ENCODE data around the gene TMA7B.
"Not testable (repeated sequence)": the region's sequence is repeated elsewhere in the genome, so short reads cannot be mapped to it uniquely, and the experiment has no call there.

The TMA7B gene

GRCh38 chr22:39990686-39991085 lies 30.5 kb downstream of the TMA7B start:
- H4K20me1 ChIP-seq (ENCODE audit: insufficient read depth, low read length) = no peaks in the 10 kb centered on the region
- no peak overlapping the region for H3K9ac ChIP-seq (ENCODE audit: low read length)
- H3F3A ChIP-seq (ENCODE audit: insufficient read depth, low read length) = peaks cover 1% of the 10 kb centered on the region; the same call in 1 of the 2 replicates
- TF ChIP-seq EZH2phosphoT487 (IDR thresholded peaks at IDR 0.05; ENCODE audit: low read length) = no peak
- TF ChIP-seq EZH2 (optimal IDR thresholded peaks at IDR 0.05; ENCODE audit: low read depth, low read length) = no peak
- TF ChIP-seq CTCF (IDR thresholded peaks at IDR 0.05; ENCODE audit: low read length) = no peak
- H3K4me2 ChIP-seq (ENCODE audit: low read depth, low read length) = no peak overlapping the region
- no peaks in the 10 kb centered on the region for H3K9me3 ChIP-seq (replicated peaks; ENCODE audit: insufficient read depth, low read length)
- H3K79me2 ChIP-seq (ENCODE audit: low read length) = no peaks in the 10 kb centered on the region
- no peak overlapping the region for H3K4me3 ChIP-seq (ENCODE audit: low read length)
- DNase-seq = no peak
- no peak overlapping the region for H3K27ac ChIP-seq (ENCODE audit: low read length)
- no peak overlapping the region for H2AFZ ChIP-seq (ENCODE audit: low read length)
- no peaks in the 10 kb centered on the region for H3K27me3 ChIP-seq (replicated peaks; ENCODE audit: insufficient read depth, low read length)
- H3K36me3 ChIP-seq (replicated peaks; ENCODE audit: insufficient read depth, low read length) = no peaks in the 10 kb centered on the region
- H3K4me1 ChIP-seq (ENCODE audit: low read length) = peaks cover 4% of the 10 kb centered on the region
- H3K9me2 ChIP-seq (replicated peaks; ENCODE audit: insufficient read depth, low read length) = no peaks in the 10 kb centered on the region

GRCh38 chr22:39991159-39991860 lies 31.1 kb downstream of the TMA7B start:
- no peak for DNase-seq
- Histone ChIP-seq H3K4me2 (ENCODE audit: low read depth, low read length) (no peak overlapping the region), H4K20me1 (ENCODE audit: insufficient read depth, low read length) (no peaks in the 10 kb centered on the region), H3K9me2 (replicated peaks; ENCODE audit: insufficient read depth, low read length) (no peaks in the 10 kb centered on the region), H3K36me3 (replicated peaks; ENCODE audit: insufficient read depth, low read length) (no peaks in the 10 kb centered on the region), H3F3A (ENCODE audit: insufficient read depth, low read length) (no peaks in the 10 kb centered on the region), H3K27me3 (replicated peaks; ENCODE audit: insufficient read depth, low read length) (no peaks in the 10 kb centered on the region), H2AFZ (ENCODE audit: low read length) (no peak overlapping the region), H3K9me3 (replicated peaks; ENCODE audit: insufficient read depth, low read length) (no peaks in the 10 kb centered on the region), H3K4me1 (ENCODE audit: low read length) (no peaks in the 10 kb centered on the region), H3K4me3 (ENCODE audit: low read length) (no peak overlapping the region), H3K9ac (ENCODE audit: low read length) (no peak overlapping the region), H3K79me2 (ENCODE audit: low read length) (no peaks in the 10 kb centered on the region), H3K27ac (ENCODE audit: low read length) (no peak overlapping the region)
- TF ChIP-seq CTCF (IDR thresholded peaks at IDR 0.05; ENCODE audit: low read length) = no peak

- H3K27ac ChIP-seq (ENCODE audit: low read length) = no peak overlapping the region
- no peak overlapping the region for H3K4me3 ChIP-seq (ENCODE audit: low read length)
- no peaks in the 10 kb centered on the region for H3K36me3 ChIP-seq (replicated peaks; ENCODE audit: insufficient read depth, low read length)
- H3K9me2 ChIP-seq (replicated peaks; ENCODE audit: insufficient read depth, low read length) = no peaks in the 10 kb centered on the region
- H3K9ac ChIP-seq (ENCODE audit: low read length) = no peak overlapping the region
- no peak for TF ChIP-seq CTCF (IDR thresholded peaks at IDR 0.05; ENCODE audit: low read length)
- TF ChIP-seq EZH2phosphoT487 (IDR thresholded peaks at IDR 0.05; ENCODE audit: low read length) = no peak
- TF ChIP-seq EZH2 (optimal IDR thresholded peaks at IDR 0.05; ENCODE audit: low read depth, low read length) = no peak
- no peak for DNase-seq
- H3K4me1 ChIP-seq (ENCODE audit: low read length) = no peaks in the 10 kb centered on the region
- no peak overlapping the region for H2AFZ ChIP-seq (ENCODE audit: low read length)
- H4K20me1 ChIP-seq (ENCODE audit: insufficient read depth, low read length) = no peaks in the 10 kb centered on the region
- H3K79me2 ChIP-seq (ENCODE audit: low read length) = no peaks in the 10 kb centered on the region
- H3F3A ChIP-seq (ENCODE audit: insufficient read depth, low read length) = no peaks in the 10 kb centered on the region
- H3K27me3 ChIP-seq (replicated peaks; ENCODE audit: insufficient read depth, low read length) = no peaks in the 10 kb centered on the region
- no peak overlapping the region for H3K4me2 ChIP-seq (ENCODE audit: low read depth, low read length)
- no peaks in the 10 kb centered on the region for H3K9me3 ChIP-seq (replicated peaks; ENCODE audit: insufficient read depth, low read length)
Measured at GRCh38 chr22:39992088-39992826, 32.1 kb downstream of the TMA7B start.

- not testable (repeated sequence) for H3K9me2 ChIP-seq (replicated peaks; ENCODE audit: insufficient read depth, low read length); H3K9me3 ChIP-seq (replicated peaks; ENCODE audit: insufficient read depth, low read length); H3K4me1 ChIP-seq (ENCODE audit: low read length); DNase-seq; H3K27ac ChIP-seq (ENCODE audit: low read length); H3F3A ChIP-seq (ENCODE audit: insufficient read depth, low read length); H2AFZ ChIP-seq (ENCODE audit: low read length); H3K4me2 ChIP-seq (ENCODE audit: low read depth, low read length); H3K36me3 ChIP-seq (replicated peaks; ENCODE audit: insufficient read depth, low read length); H4K20me1 ChIP-seq (ENCODE audit: insufficient read depth, low read length); H3K79me2 ChIP-seq (ENCODE audit: low read length); H3K9ac ChIP-seq (ENCODE audit: low read length); H3K4me3 ChIP-seq (ENCODE audit: low read length); H3K27me3 ChIP-seq (replicated peaks; ENCODE audit: insufficient read depth, low read length)
Measured at GRCh38 chr22:39992894-39993293, 32.7 kb downstream of the TMA7B start.
